Measurements from ENCODE around the gene PLCH2.

DNA sequence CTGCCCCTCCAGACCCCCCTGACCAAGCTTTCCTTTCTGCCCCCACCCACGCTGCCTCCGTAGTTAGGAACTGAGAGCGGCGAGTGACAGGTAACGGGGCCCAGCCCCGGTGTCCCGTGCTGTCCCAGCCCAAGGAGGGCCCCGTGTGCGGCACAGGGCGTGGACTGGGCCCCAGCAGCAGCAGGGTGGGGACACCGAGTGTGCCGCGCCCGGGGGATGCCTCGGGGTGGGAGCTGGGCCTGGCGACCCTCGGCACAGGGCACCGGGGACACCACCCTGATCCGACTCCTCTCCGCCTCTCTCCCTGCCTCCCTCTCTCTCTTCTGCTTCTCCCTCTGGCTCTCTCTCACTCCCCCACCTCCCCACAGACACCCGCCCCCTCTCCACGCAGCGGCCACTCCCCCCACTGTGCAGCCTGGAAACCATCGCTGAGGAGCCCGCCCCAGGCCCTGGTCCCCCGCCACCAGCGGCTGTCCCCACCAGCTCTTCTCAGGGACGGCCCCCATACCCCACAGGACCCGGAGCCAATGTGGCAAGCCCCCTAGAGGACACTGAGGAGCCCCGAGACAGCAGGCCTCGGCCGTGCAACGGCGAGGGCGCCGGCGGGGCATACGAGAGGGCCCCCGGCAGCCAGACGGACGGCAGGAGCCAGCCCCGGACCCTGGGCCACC, 27.6 kb downstream of the PLCH2 start:
- no peak for TF ChIP-seq POLR2AphosphoS5 (IDR thresholded peaks at IDR 0.05; ENCODE audit: borderline replicate concordance, low read depth, low read length)
- TF ChIP-seq EZH2 (IDR thresholded peaks at IDR 0.05), result no peak
- no peak for TF ChIP-seq FOXP2 (optimal IDR thresholded peaks at IDR 0.05; ENCODE audit: control extremely low read depth, extremely low read length, insufficient read depth)
